H9 (cell line): ENCODE data around the gene CDH4. TPM values are rescaled to one million over a fixed set of nuclear protein-coding genes. Genes with fewer than 3 reads are reported as not detected.

Experiments used
- DNase-seq: peaks from one replicate; pipeline ENCODE4 v3.0.0-alpha.2; 2017
- H2AFZ ChIP-seq: one replicate; pipeline ENCODE4 v1.6.1; 2013; ENCODE audit warnings: mild to moderate bottlenecking, low read length, control low read depth, moderate library complexity
- H2AK5ac ChIP-seq: 2 replicates; pipeline ENCODE4 v1.6.1; 2013; ENCODE audit warnings: low read length, control low read depth, mixed read lengths; ENCODE audit not compliant: insufficient read length
- H2BK120ac ChIP-seq: one replicate; pipeline ENCODE4 v1.6.1; 2013; ENCODE audit warnings: low read depth, mild to moderate bottlenecking, low read length, control low read depth, inconsistent platforms; ENCODE audit not compliant: poor library complexity, severe bottlenecking
- H2BK12ac ChIP-seq: 2 replicates; pipeline ENCODE4 v1.6.1; 2013; ENCODE audit warnings: low read length, control low read depth, mixed read lengths, low read depth; ENCODE audit not compliant: insufficient read length
- H2BK15ac ChIP-seq: 2 replicates; pipeline ENCODE4 v1.6.1; 2013; ENCODE audit warnings: low read depth, low read length, control low read depth
- H2BK20ac ChIP-seq: one replicate; pipeline ENCODE4 v1.6.1; 2013; ENCODE audit warnings: low read depth, mild to moderate bottlenecking, low read length, control low read depth, inconsistent platforms; ENCODE audit not compliant: poor library complexity, severe bottlenecking
- H2BK5ac ChIP-seq: 2 replicates; pipeline ENCODE4 v1.6.1; 2013; ENCODE audit warnings: low read length, control low read depth, mixed read lengths; ENCODE audit not compliant: insufficient read length
- H3K14ac ChIP-seq: 2 replicates; pipeline ENCODE4 v1.6.1; 2013; ENCODE audit warnings: low read length, control low read depth; ENCODE audit not compliant: insufficient read depth
- H3K18ac ChIP-seq: 2 replicates; pipeline ENCODE4 v1.6.1; 2013; ENCODE audit warnings: low read depth, mild to moderate bottlenecking, mixed read lengths, low read length, control low read depth; ENCODE audit not compliant: insufficient read length
- H3K23ac ChIP-seq: 2 replicates; pipeline ENCODE4 v1.6.1; 2013; ENCODE audit warnings: low read length, control low read depth, mixed read lengths, low read depth; ENCODE audit not compliant: insufficient read length
- H3K23me2 ChIP-seq: 2 replicates; pipeline ENCODE4 v1.6.1; 2013; ENCODE audit warnings: low read depth, mild to moderate bottlenecking, mixed read lengths, low read length, control low read depth; ENCODE audit not compliant: insufficient read length, poor library complexity, severe bottlenecking
- H3K27ac ChIP-seq: 2 replicates; pipeline ENCODE4 v1.5.1; 2013; ENCODE audit warnings: low read length, control low read depth, mixed read lengths, low read depth; ENCODE audit not compliant: insufficient read length
- H3K27me3 ChIP-seq: 2 replicates; pipeline ENCODE4 v1.6.1; 2013; ENCODE audit warnings: low read length, control low read depth, inconsistent platforms; ENCODE audit not compliant: insufficient read depth
- H3K4ac ChIP-seq: 2 replicates; pipeline ENCODE4 v1.6.1; 2013; ENCODE audit warnings: low read depth, mild to moderate bottlenecking, control low read depth, inconsistent platforms, low read length, moderate library complexity
- H3K4me1 ChIP-seq: 2 replicates; pipeline ENCODE4 v1.6.1; 2013; ENCODE audit warnings: low read length, control low read depth, inconsistent platforms; ENCODE audit not compliant: insufficient read depth
- H3K4me2 ChIP-seq: 2 replicates; pipeline ENCODE4 v1.6.1; 2013; ENCODE audit warnings: low read length, control low read depth, mixed read lengths; ENCODE audit not compliant: insufficient read length, insufficient read depth
- H3K56ac ChIP-seq: 2 replicates; pipeline ENCODE4 v1.6.1; 2013; ENCODE audit warnings: low read depth, mild to moderate bottlenecking, mixed read lengths, low read length, control low read depth; ENCODE audit not compliant: insufficient read length
- H3K79me1 ChIP-seq: 2 replicates; pipeline ENCODE4 v1.6.1; 2013; ENCODE audit warnings: low read depth, mild to moderate bottlenecking, moderate library complexity, low read length, control low read depth, inconsistent platforms; ENCODE audit not compliant: insufficient read depth, poor library complexity, severe bottlenecking
- H3K79me2 ChIP-seq: 2 replicates; pipeline ENCODE4 v1.6.1; 2013; ENCODE audit warnings: low read length, control low read depth, inconsistent platforms; ENCODE audit not compliant: insufficient read depth
- H3K9ac ChIP-seq: 2 replicates; pipeline ENCODE4 v1.6.1; 2013; ENCODE audit warnings: low read length, control low read depth, mixed read lengths; ENCODE audit not compliant: insufficient read length; ENCODE audit errors: extremely low read depth
- H3K9me3 ChIP-seq: one replicate; pipeline ENCODE4 v1.6.1; 2013; ENCODE audit warnings: low read depth, low read length, inconsistent platforms; ENCODE audit not compliant: control insufficient read depth
- H3T11ph ChIP-seq: one replicate; pipeline ENCODE4 v1.6.1; 2013; ENCODE audit warnings: mild to moderate bottlenecking, low read length, control low read depth, inconsistent platforms
- H4K20me1 ChIP-seq: one replicate; pipeline ENCODE4 v1.6.1; 2013; ENCODE audit not compliant: control insufficient read depth, insufficient read length, insufficient read depth
- H4K5ac ChIP-seq: 2 replicates; pipeline ENCODE4 v1.6.1; 2013; ENCODE audit warnings: low read depth, mild to moderate bottlenecking, mixed read lengths, low read length, control low read depth; ENCODE audit not compliant: insufficient read length
- H4K8ac ChIP-seq: replicated peaks from 2 replicates; pipeline ENCODE4 v1.6.1; 2013; ENCODE audit warnings: low read length, control low read depth, mixed read lengths, low read depth; ENCODE audit not compliant: insufficient read length
- H4K91ac ChIP-seq: 2 replicates; pipeline ENCODE4 v1.6.1; 2013; ENCODE audit warnings: low read depth, mild to moderate bottlenecking, moderate library complexity, mixed read lengths, low read length, control low read depth; ENCODE audit not compliant: insufficient read length
- H3K27ac Mint-ChIP-seq, 3 experiments: 2 replicates in 2 of 3; 3 replicates in 1 of 3; pipeline ENCODE4 v1.8.0; 2020 to 2021; ENCODE audit warnings: mixed read lengths in 3 of 3, mild to moderate bottlenecking in 1 of 3, moderate library complexity in 1 of 3
- H3K27me3 Mint-ChIP-seq: 2 replicates; pipeline ENCODE4 v1.8.0; 2021; ENCODE audit warnings: low read depth, mild to moderate bottlenecking, moderate library complexity, mixed read lengths
- H3K36me3 Mint-ChIP-seq, 3 experiments: 2 replicates in 2 of 3; 3 replicates in 1 of 3; pipeline ENCODE4 v1.8.0; 2020 to 2021; ENCODE audit warnings: low read depth in 3 of 3, mixed read lengths in 3 of 3; ENCODE audit not compliant: insufficient read depth in 1 of 3
- H3K4me1 Mint-ChIP-seq, 2 experiments: 2 replicates each; pipeline ENCODE4 v1.8.0; 2020; ENCODE audit warnings: mixed read lengths in 2 of 2
- H3K4me3 Mint-ChIP-seq, 2 experiments: 2 replicates in 1 of 2; 3 replicates in 1 of 2; pipeline ENCODE4 v1.8.0; 2020 to 2021; ENCODE audit warnings: mild to moderate bottlenecking in 2 of 2, mixed read lengths in 2 of 2, moderate library complexity in 1 of 2
- H3K9me3 Mint-ChIP-seq, 2 experiments: 2 replicates in 1 of 2; 3 replicates in 1 of 2; pipeline ENCODE4 v1.8.0; 2020; ENCODE audit warnings: mild to moderate bottlenecking in 2 of 2, mixed read lengths in 2 of 2, moderate library complexity in 1 of 2
- WGBS: extraction: QIAGEN DNeasy Blood & Tissue Kit; methylation state at CpG from one replicate; pipeline ENCODE4 v1.1.7; 2013; ENCODE audit warnings: missing lambda C conversion rate, low lambda C conversion rate, mixed read lengths; ENCODE audit not compliant: insufficient read length; ENCODE audit errors: extremely low coverage; 5-methylcytosine and 5-hydroxymethylcytosine counted together
- total RNA-seq: library from RNA; stranded (reverse); gene quantifications from 2 replicates; pipeline ENCODE4 v1.2.1, GENCODE V29; 2021
- TF ChIP-seq, protein P1 (sequence below): fragments of 200-600 bp; sonication (generic); conservative IDR thresholded peaks from 3 replicates; pipeline ENCODE4 v1.8.0; 2021; ENCODE audit warnings: antibody characterized with exemption, mild to moderate bottlenecking

Gene CDH4
- total RNA-seq, 1 experiment from 2014 or later = 3.0 TPM

DNA sequence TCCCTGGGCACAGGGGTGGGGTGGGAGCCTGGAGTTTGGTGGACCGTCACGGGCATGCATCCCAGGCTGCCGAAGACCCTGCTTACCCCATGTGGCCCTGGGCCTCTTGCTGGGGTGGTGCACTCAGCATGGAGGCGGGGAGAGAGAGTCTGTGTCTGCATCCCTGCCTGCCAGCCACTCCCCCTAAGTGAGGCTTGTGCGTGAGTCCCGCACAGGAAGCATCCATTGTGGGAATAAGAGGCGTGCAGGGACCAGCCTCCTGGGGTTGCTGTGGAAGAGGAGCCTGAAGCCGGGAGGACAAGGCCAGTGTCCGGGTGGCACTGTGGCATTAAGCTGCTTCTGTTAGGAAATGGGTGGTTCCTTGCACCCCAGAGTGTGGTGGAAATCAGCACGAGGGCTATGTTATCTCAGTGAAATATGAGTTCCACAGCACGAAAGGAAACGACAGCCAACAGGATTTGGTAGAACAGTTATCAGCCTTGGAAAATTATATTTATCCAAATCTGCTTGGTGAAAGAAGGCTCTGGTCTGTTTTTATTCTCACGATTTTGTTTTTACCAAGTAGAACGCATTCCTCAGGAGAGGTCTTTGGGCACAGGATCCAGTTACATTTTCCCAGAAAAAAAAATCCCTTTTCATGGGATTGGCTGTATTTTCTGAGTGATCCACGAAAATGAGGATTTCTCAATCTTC, 35.7 kb downstream of the CDH4 start:
- Histone ChIP-seq H4K20me1 (no peaks in the 10 kb centered on the region), H3K27ac (no peak overlapping the region), H3K79me1 (no peaks in the 10 kb centered on the region), H3K4me1 (no peaks in the 10 kb centered on the region), H2AFZ (no peak overlapping the region), H3K79me2 (no peaks in the 10 kb centered on the region), H2BK5ac (no peak overlapping the region), H3K9me3 (no peaks in the 10 kb centered on the region), H3K23me2 (no peaks in the 10 kb centered on the region), H3T11ph (no peak overlapping the region), H3K18ac (no peak overlapping the region), H3K27me3 (peaks cover 3% of the 10 kb centered on the region), H3K4ac (no peak overlapping the region), H3K56ac (no peak overlapping the region), H2BK12ac (no peak overlapping the region), H4K5ac (no peak overlapping the region), H4K8ac (no peak overlapping the region), H3K14ac (no peak overlapping the region), H3K4me2 (no peak overlapping the region), H2AK5ac (no peak overlapping the region), H2BK120ac (no peak overlapping the region), H4K91ac (no peak overlapping the region), H3K9ac (no peak overlapping the region), H2BK15ac (no peak overlapping the region), H3K23ac (no peak overlapping the region), H2BK20ac (no peak overlapping the region)
- TF ChIP-seq, protein P1, sequence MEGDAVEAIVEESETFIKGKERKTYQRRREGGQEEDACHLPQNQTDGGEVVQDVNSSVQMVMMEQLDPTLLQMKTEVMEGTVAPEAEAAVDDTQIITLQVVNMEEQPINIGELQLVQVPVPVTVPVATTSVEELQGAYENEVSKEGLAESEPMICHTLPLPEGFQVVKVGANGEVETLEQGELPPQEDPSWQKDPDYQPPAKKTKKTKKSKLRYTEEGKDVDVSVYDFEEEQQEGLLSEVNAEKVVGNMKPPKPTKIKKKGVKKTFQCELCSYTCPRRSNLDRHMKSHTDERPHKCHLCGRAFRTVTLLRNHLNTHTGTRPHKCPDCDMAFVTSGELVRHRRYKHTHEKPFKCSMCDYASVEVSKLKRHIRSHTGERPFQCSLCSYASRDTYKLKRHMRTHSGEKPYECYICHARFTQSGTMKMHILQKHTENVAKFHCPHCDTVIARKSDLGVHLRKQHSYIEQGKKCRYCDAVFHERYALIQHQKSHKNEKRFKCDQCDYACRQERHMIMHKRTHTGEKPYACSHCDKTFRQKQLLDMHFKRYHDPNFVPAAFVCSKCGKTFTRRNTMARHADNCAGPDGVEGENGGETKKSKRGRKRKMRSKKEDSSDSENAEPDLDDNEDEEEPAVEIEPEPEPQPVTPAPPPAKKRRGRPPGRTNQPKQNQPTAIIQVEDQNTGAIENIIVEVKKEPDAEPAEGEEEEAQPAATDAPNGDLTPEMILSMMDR = no peak
- Mint-ChIP-seq H3K27ac (no peak overlapping the region), H3K9me3 (peaks cover 3 to 15% of the 10 kb centered on the region in 2 experiments), H3K4me3 (no peak overlapping the region), H3K36me3 (peaks cover under 1 to 2% (median 2%) of the 10 kb centered on the region in 3 experiments; a peak in 5 of 7 replicates), H3K4me1 (no peaks in the 10 kb centered on the region; a peak in 1 of 4 replicates), H3K27me3 (peaks cover 23% of the 10 kb centered on the region)
- no CpG with 5 or more reads among the region's 15 CpGs for WGBS
- DNase-seq = no peak
